GM19035 (cell line): ENCODE measurements around the gene SIPA1L3.
"Not testable (repeated sequence)": the region's sequence is repeated elsewhere in the genome, so short reads cannot be mapped to it uniquely, and the experiment has no call there.

Experiments
- ATAC-seq: cut with Tn5 transposase; IDR thresholded peaks from one replicate; pipeline ENCODE4 v1.9.1; 2021; ENCODE audit not compliant: unreplicated experiment

Gene SIPA1L3

GRCh38 chr19:37906869-37907734 is at the start of gene SIPA1L3:
SIPA1L3 (plus strand) TSS chr19:37907208; CDS start chr19:38081566, 174,358 bp downstream.
- peak; percentile 84 for ATAC-seq

- no peak for ATAC-seq
These were observed 42.5 kb upstream of the SIPA1L3 start for GRCh38 chr19:37864501-37864900.

GRCh38 chr19:37865930-37866329 is 41.1 kb upstream of the SIPA1L3 start:
- ATAC-seq, result not testable (repeated sequence)

GRCh38 chr19:37867831-37868230 is 39.2 kb upstream of the SIPA1L3 start:
- ATAC-seq, result no peak

- no peak for ATAC-seq
These were observed 37.2 kb upstream of the SIPA1L3 start for GRCh38 chr19:37869766-37870340.

GRCh38 chr19:37872383-37872782 is 34.6 kb upstream of the SIPA1L3 start:
- ATAC-seq, result no peak

- ATAC-seq, result no peak
These were observed 32.2 kb upstream of the SIPA1L3 start for GRCh38 chr19:37874784-37875183.

- ATAC-seq, result no peak
These were observed 31.0 kb upstream of the SIPA1L3 start for GRCh38 chr19:37876032-37876431.

- ATAC-seq, result no peak
These were observed 29.9 kb upstream of the SIPA1L3 start for GRCh38 chr19:37877147-37877546.

- ATAC-seq, result no peak
These were observed 21.6 kb upstream of the SIPA1L3 start for GRCh38 chr19:37885392-37885791.

GRCh38 chr19:37886571-37886970 is 20.4 kb upstream of the SIPA1L3 start:
- ATAC-seq, result no peak

- no peak for ATAC-seq
These were observed 13.0 kb upstream of the SIPA1L3 start for GRCh38 chr19:37893845-37894575.

GRCh38 chr19:37896180-37896579 is 10.8 kb upstream of the SIPA1L3 start:
- no peak for ATAC-seq

GRCh38 chr19:37899453-37899852 is 7.6 kb upstream of the SIPA1L3 start:
- no peak for ATAC-seq

- ATAC-seq, result no peak
These were observed 7.0 kb upstream of the SIPA1L3 start for GRCh38 chr19:37899966-37900365.

GRCh38 chr19:37902668-37903067 is 4.3 kb upstream of the SIPA1L3 start:
- ATAC-seq, result peak; percentile 33

- no peak for ATAC-seq
These were observed 3.9 kb upstream of the SIPA1L3 start for GRCh38 chr19:37903096-37903495.

- peak; percentile 15 for ATAC-seq
These were observed 801 bp upstream of the SIPA1L3 start, which contains the start of gene WDR87 for GRCh38 chr19:37905946-37906868. WDR87 (minus strand) TSS chr19:37906594; CDS start chr19:37898239, 8,355 bp downstream.

- no peak for ATAC-seq
These were observed 887 bp downstream of the SIPA1L3 start for GRCh38 chr19:37907735-37908455.

GRCh38 chr19:37909661-37910199 is 2.7 kb downstream of the SIPA1L3 start:
- ATAC-seq, result no peak
